Measurements from ENCODE around the gene PTPRE.

DNA sequence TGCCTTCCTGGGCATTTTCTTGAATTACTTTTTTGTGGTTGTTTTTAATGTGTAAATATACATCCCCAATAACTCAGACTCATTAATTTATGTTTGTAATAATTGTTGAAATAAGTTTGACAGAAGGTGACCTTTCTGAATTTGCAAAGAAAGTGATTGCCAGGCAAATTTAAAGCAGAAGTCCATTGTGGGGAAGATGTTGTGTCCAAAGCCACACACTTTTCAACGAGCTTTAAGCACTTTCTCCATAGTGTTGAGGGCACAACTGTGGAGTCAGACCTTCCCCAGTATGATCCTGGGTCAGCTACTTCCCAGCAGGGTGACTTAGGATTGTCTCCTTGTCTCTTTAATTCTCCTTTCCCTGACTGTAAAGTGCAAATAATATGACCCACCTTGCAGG, 52.5 kb downstream of the PTPRE start:
- TF ChIP-seq, protein P1, sequence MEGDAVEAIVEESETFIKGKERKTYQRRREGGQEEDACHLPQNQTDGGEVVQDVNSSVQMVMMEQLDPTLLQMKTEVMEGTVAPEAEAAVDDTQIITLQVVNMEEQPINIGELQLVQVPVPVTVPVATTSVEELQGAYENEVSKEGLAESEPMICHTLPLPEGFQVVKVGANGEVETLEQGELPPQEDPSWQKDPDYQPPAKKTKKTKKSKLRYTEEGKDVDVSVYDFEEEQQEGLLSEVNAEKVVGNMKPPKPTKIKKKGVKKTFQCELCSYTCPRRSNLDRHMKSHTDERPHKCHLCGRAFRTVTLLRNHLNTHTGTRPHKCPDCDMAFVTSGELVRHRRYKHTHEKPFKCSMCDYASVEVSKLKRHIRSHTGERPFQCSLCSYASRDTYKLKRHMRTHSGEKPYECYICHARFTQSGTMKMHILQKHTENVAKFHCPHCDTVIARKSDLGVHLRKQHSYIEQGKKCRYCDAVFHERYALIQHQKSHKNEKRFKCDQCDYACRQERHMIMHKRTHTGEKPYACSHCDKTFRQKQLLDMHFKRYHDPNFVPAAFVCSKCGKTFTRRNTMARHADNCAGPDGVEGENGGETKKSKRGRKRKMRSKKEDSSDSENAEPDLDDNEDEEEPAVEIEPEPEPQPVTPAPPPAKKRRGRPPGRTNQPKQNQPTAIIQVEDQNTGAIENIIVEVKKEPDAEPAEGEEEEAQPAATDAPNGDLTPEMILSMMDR (IDR thresholded peaks at IDR 0.05), result no peak
- TF ChIP-seq POLR2A (IDR thresholded peaks at IDR 0.05), result no peak

Measured in body of pancreas (tissue), 4 donors.